Endothelial cell of umbilical vein (primary cell): ENCODE data around the gene USP40.

Experiments used
- CTCF ChIP-seq, 2 donors: IDR thresholded peaks; 1 replicate in 1 of 2; 2 replicates in 1 of 2; pipeline ENCODE4 v1.5.1; 2011; ENCODE audit warnings: low read length in 2 of 2, mild to moderate bottlenecking in 2 of 2, moderate library complexity in 2 of 2, control low read depth in 1 of 2, inconsistent platforms in 1 of 2, low read depth in 1 of 2; ENCODE audit not compliant: insufficient read depth in 1 of 2; ENCODE audit errors: extremely low read depth in 1 of 2
- EZH2 ChIP-seq: IDR thresholded peaks from 2 replicates; pipeline ENCODE4 v1.6.1; 2012; ENCODE audit warnings: borderline replicate concordance, low read depth, mild to moderate bottlenecking, moderate library complexity, low read length, inconsistent platforms; ENCODE audit not compliant: severe bottlenecking
- FOS ChIP-seq: IDR thresholded peaks from 2 replicates; pipeline ENCODE4 v1.6.1; 2011; ENCODE audit warnings: mild to moderate bottlenecking, low read length, moderate library complexity, borderline replicate concordance; ENCODE audit not compliant: insufficient read depth
- GATA2 ChIP-seq: IDR thresholded peaks from 2 replicates; pipeline ENCODE4 v1.7.0; 2011; ENCODE audit warnings: low read depth, mild to moderate bottlenecking, moderate library complexity, mixed read lengths, low read length; ENCODE audit not compliant: insufficient read length, insufficient read depth
- JUN ChIP-seq: IDR thresholded peaks from 2 replicates; pipeline ENCODE4 v1.6.1; 2011; ENCODE audit warnings: borderline replicate concordance, low read depth; ENCODE audit not compliant: insufficient read length, insufficient read depth
- MYC ChIP-seq: IDR thresholded peaks from one replicate; pipeline ENCODE4 v1.6.1; 2011; ENCODE audit warnings: mild to moderate bottlenecking, low read depth, low read length
- POLR2A ChIP-seq: IDR thresholded peaks from 2 replicates; pipeline ENCODE4 v1.6.1; 2012; ENCODE audit warnings: low read depth, mild to moderate bottlenecking, control low read depth, low read length
- POLR2AphosphoS5 ChIP-seq: IDR thresholded peaks from 2 replicates; pipeline ENCODE4 v1.6.1; 2012; ENCODE audit warnings: low read depth, mild to moderate bottlenecking, control low read depth, low read length, moderate library complexity; ENCODE audit not compliant: insufficient read depth
- TF ChIP-seq, protein P1 (sequence below): IDR thresholded peaks from 2 replicates; pipeline ENCODE4 v1.6.1; 2011; ENCODE audit not compliant: insufficient read depth, insufficient read length

GRCh38 chr2:233532971-233533370 lies 33.6 kb downstream of the USP40 start:
- no peak for TF ChIP-seq POLR2A
- no peak for TF ChIP-seq EZH2
- no peak for TF ChIP-seq CTCF (IDR thresholded peaks at IDR 0.05; ENCODE audit: extremely low read depth in 1 of 2, insufficient read depth in 1 of 2, low read depth in 1 of 2, low read length in 2 of 2)
- TF ChIP-seq POLR2AphosphoS5 = no peak
- no peak for TF ChIP-seq JUN
- TF ChIP-seq GATA2 = no peak
- TF ChIP-seq FOS = no peak
- TF ChIP-seq, protein P1, sequence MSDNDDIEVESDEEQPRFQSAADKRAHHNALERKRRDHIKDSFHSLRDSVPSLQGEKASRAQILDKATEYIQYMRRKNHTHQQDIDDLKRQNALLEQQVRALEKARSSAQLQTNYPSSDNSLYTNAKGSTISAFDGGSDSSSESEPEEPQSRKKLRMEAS = no peak
- TF ChIP-seq MYC = no peak
